Smooth muscle cell (in vitro differentiated cells): Measurements from ENCODE around the gene CFAP46. TPM values are rescaled to one million over a fixed set of nuclear protein-coding genes. Genes with fewer than 3 reads are reported as not detected.

Source experiments
- DNase-seq: peaks from one replicate; lab custom pipeline; 2025; ENCODE audit not compliant: unreplicated experiment; lab: John Stamatoyannopoulos, UW
- H2AFZ ChIP-seq: fragments of 200-600 bp; sonication (generic); 2 replicates; pipeline ENCODE4 v1.6.0; 2016; ENCODE audit warnings: antibody characterized with exemption, low read depth, mild to moderate bottlenecking
- H3F3A ChIP-seq: fragments of 200-600 bp; sonication (generic); 2 replicates; pipeline ENCODE4 v1.6.0; 2017; ENCODE audit warnings: antibody characterized with exemption, low read depth
- H3K27ac ChIP-seq: fragments of 200-600 bp; sonication (generic); 2 replicates; pipeline ENCODE4 v1.5.1; 2016; ENCODE audit warnings: low read depth, mild to moderate bottlenecking
- H3K27me3 ChIP-seq: fragments of 200-600 bp; sonication (generic); 2 replicates; pipeline ENCODE4 v1.6.1; 2016; ENCODE audit warnings: low read depth, mild to moderate bottlenecking
- H3K36me3 ChIP-seq: fragments of 200-600 bp; sonication (generic); 2 replicates; pipeline ENCODE4 v1.5.1; 2016; ENCODE audit warnings: low read depth
- H3K4me1 ChIP-seq: fragments of 200-600 bp; sonication (generic); 2 replicates; pipeline ENCODE4 v1.5.1; 2016; ENCODE audit warnings: low read depth
- H3K4me2 ChIP-seq: fragments of 200-600 bp; sonication (generic); 2 replicates; pipeline ENCODE4 v1.6.0; 2016; ENCODE audit warnings: mild to moderate bottlenecking
- H3K4me3 ChIP-seq: fragments of 200-600 bp; sonication (generic); 2 replicates; pipeline ENCODE4 v1.5.1; 2016; ENCODE audit warnings: mild to moderate bottlenecking
- H3K79me2 ChIP-seq: fragments of 200-600 bp; sonication (generic); 2 replicates; pipeline ENCODE4 v1.6.0; 2016; ENCODE audit warnings: low read depth, mild to moderate bottlenecking
- H3K9ac ChIP-seq: fragments of 200-600 bp; sonication (generic); 2 replicates; pipeline ENCODE4 v1.6.0; 2016; ENCODE audit warnings: low read depth
- H3K9me3 ChIP-seq: fragments of 200-600 bp; sonication (generic); replicated peaks from 2 replicates; pipeline ENCODE4 v1.5.1; 2016; ENCODE audit warnings: low read depth
- H4K20me1 ChIP-seq: fragments of 200-600 bp; sonication (generic); 2 replicates; pipeline ENCODE4 v1.6.0; 2016; ENCODE audit warnings: low read depth
- CTCF ChIP-seq: fragments of 200-600 bp; sonication (generic); IDR thresholded peaks from 2 replicates; pipeline ENCODE4 v1.5.1; 2017; ENCODE audit warnings: borderline replicate concordance, mild to moderate bottlenecking, antibody characterized with exemption; ENCODE audit not compliant: insufficient read depth, poor library complexity, severe bottlenecking
- WGBS: methylation state at CpG from one replicate; pipeline ENCODE4 v1.1.7; 2016; ENCODE audit warnings: low lambda C conversion rate; 5-methylcytosine and 5-hydroxymethylcytosine counted together
- polyA plus RNA-seq: library from polyadenylated mRNA; unstranded; fragments of >200 nt; fragmentation: Nextera tagmentation; extraction: Ambion mirVana; gene quantifications from 2 replicates; pipeline ENCODE4 v1.2.1, GENCODE V29; 2016
- total RNA-seq: library from RNA; depleted of rRNA; stranded (reverse); fragments of >200 nt; gene quantifications from 2 replicates; pipeline ENCODE4 v1.2.3, GENCODE V29; 2014

Gene CFAP46
- total and polyA plus RNA-seq, 2 experiments from 2014 or later = 1.1 to 2.0 TPM

GRCh38 chr10:132989476-132990415 lies 47.4 kb upstream of the CFAP46 start:
- no peaks in the 10 kb centered on the region for H3K79me2 ChIP-seq
- no peak overlapping the region for H3K4me2 ChIP-seq
- no peak for DNase-seq
- TF ChIP-seq CTCF = no peak
- no peak overlapping the region for H2AFZ ChIP-seq
- 94% methylated on average over 46 of the region's 46 CpGs for WGBS
- no peak overlapping the region for H3K4me3 ChIP-seq
- H3K4me1 ChIP-seq = no peaks in the 10 kb centered on the region
- no peaks in the 10 kb centered on the region for H4K20me1 ChIP-seq
- H3K9me3 ChIP-seq = no peaks in the 10 kb centered on the region
- no peaks in the 10 kb centered on the region for H3K27me3 ChIP-seq
- no peaks in the 10 kb centered on the region for H3K36me3 ChIP-seq
- H3K9ac ChIP-seq = no peak overlapping the region
- H3F3A ChIP-seq = no peaks in the 10 kb centered on the region
- no peak overlapping the region for H3K27ac ChIP-seq

- H3K9ac ChIP-seq = no peak overlapping the region
- no peaks in the 10 kb centered on the region for H3K27me3 ChIP-seq
- no peaks in the 10 kb centered on the region for H3K9me3 ChIP-seq
- DNase-seq = no peak
- no peaks in the 10 kb centered on the region for H3F3A ChIP-seq
- no peaks in the 10 kb centered on the region for H3K4me1 ChIP-seq
- no peaks in the 10 kb centered on the region for H4K20me1 ChIP-seq
- no peaks in the 10 kb centered on the region for H3K79me2 ChIP-seq
- TF ChIP-seq CTCF = no peak
- no peak overlapping the region for H2AFZ ChIP-seq
- no peaks in the 10 kb centered on the region for H3K36me3 ChIP-seq
- no peak overlapping the region for H3K27ac ChIP-seq
- WGBS = 91% methylated on average over 5 of the region's 8 CpGs
- H3K4me3 ChIP-seq = no peak overlapping the region
- H3K4me2 ChIP-seq = no peak overlapping the region
These were observed 46.6 kb upstream of the CFAP46 start for GRCh38 chr10:132988988-132989387.

GRCh38 chr10:132987671-132988571 lies 45.6 kb upstream of the CFAP46 start:
- H3K9ac ChIP-seq = no peak overlapping the region
- no peak for DNase-seq

More at GRCh38 chr10:132987671-132988571, 45.6 kb upstream of the CFAP46 start:
- H3F3A ChIP-seq = no peaks in the 10 kb centered on the region
- H3K79me2 ChIP-seq = no peaks in the 10 kb centered on the region
- H3K4me3 ChIP-seq = no peak overlapping the region
- H3K36me3 ChIP-seq = no peaks in the 10 kb centered on the region
- no peaks in the 10 kb centered on the region for H4K20me1 ChIP-seq
- no peaks in the 10 kb centered on the region for H3K4me1 ChIP-seq
- H3K27me3 ChIP-seq = no peaks in the 10 kb centered on the region
- no peaks in the 10 kb centered on the region for H3K9me3 ChIP-seq
- TF ChIP-seq CTCF = no peak
- no peak overlapping the region for H3K27ac ChIP-seq
- no peak overlapping the region for H3K4me2 ChIP-seq
- H2AFZ ChIP-seq = no peak overlapping the region
- WGBS = 75% methylated on average over 29 of the region's 29 CpGs
